Skeletal muscle cell (primary cell): ENCODE measurements around the gene CELSR3.

ENCODE experiments used
- DNase-seq: peaks from one replicate; pipeline ENCODE4 v3.0.0-alpha.2; 2010; ENCODE audit warnings: low read depth
- H3K4me3 ChIP-seq: 2 replicates; pipeline ENCODE4 v1.5.1; 2011; ENCODE audit warnings: low read depth, mild to moderate bottlenecking, control low read depth, low read length, moderate library complexity

CELSR3 gene

DNA sequence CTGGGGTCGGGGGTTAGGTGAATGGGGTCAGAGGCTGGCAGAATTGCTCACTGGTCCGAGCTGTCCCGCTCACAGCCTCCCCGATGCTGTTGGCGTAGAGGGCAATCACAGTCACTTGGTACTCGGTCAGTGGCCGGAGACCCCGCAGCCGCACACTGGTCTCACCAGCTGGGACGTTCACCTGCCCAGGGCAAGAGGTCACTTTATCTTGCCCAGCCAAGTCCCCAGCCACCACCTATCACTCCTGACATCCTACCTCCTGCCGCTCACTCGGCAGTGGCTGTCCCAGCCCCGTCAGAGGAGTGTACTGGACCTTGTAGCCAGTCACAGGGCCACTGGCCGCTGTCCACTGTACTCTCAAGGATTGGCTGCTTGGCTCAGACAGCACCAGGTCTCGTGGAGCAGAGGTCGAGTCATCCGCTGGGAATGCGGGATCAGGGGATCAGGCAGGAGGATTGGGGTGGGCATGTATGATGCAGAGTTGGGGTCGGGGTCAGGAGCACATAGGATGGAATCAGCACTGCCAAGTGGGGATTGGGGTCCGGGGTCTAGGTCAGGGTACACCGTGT lies 70.1 kb downstream of the CELSR3 start:
- no peak for DNase-seq
- H3K4me3 ChIP-seq = no peak overlapping the region

DNA sequence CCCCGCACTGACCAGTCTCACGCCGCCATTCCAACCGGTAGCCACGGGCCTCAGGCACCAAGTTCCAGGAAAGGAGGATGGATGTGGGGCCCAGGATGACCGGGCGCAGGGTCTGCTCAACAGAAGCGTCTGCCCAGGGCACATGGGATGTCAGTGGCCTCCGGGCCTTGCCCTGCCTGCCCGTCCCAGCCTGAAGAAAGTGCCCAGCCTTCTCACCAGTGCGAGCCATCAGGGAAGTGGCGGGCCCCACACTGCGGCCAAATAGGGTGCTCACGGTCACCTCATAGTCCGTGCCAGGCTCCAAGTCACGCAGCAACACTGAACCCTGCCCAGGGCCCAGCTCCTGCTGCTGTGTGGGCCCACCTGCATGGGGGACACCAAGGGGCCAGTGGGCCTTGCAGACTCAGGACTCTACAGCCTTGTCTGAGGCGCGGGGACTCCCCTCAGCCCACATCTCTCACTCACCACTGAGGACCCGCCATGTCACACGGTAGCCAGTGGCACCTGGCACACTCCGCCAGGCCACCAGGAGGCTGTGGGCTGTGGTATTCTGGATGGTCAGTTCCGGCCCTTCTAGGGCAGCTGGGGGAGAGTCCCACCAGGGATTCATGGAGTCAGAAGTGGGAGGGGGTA lies 70.7 kb downstream of the CELSR3 start:
- H3K4me3 ChIP-seq = no peak overlapping the region
- DNase-seq = no peak

DNA sequence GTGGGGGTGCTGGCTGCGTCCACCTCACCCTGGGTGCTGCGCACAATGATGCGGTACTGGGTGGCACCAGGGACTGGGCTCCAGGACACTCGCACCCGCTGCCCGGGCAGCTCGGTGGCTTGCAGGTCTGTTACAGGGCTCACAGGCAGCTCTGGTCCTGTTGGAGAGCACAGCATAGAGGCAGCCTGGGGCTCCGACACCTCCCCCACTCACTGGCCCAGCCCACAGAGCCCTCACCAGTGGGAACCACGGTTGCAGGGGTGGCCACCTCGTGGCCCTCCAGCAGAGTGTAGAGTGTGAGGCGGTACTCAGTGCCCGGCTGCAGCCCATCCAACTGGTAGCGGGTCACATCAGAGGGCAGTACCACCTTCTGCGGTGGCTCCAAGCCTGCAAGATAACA lies 71.2 kb downstream of the CELSR3 start:
- DNase-seq = no peak
- no peak overlapping the region for H3K4me3 ChIP-seq

DNA sequence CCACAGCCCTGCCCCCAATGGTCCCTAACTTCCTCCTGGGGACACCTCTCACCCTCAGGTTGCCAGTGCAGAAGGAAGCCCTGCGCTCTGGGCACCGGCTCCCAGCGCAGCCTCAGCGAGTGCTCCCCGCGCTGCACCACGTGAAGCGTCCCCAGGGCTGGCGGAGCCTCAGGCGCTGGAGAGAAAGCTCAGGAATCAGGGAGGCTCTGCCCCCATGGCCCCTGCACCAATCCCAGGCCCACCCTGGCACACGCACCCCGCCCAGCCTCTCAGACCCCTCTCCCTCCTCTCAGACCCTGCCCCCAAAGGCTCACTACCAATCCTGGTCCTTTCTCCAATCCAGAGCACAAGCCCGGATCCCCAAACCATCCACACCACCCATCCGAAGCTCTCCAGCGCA lies 74.5 kb downstream of the CELSR3 start:
- no peak for DNase-seq
- no peak overlapping the region for H3K4me3 ChIP-seq

DNA sequence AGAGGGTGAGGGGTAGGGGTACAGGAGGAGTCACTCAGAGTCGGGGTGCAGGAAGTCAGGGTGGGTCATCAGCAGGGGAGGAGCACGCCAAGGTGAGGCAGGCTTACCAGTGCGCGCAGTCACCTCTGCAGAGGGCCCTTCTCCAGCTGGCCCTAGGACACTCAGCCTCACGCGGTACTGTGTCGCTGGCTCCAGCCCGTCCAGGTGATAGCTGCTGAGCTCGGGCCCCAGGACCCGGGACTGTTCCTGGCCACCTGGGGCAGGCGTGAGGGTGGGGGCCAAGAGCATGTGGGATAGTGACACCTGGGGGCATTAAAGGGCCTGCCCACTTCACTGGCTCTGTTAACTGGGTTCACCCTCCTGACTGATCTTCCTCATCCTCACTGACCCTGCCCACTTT lies 75.0 kb downstream of the CELSR3 start:
- DNase-seq = no peak
- H3K4me3 ChIP-seq = no peak overlapping the region
